T follicular helper cell (primary cell): ENCODE measurements around the gene SRF.

Source experiments
- DNase-seq: peaks from one replicate; pipeline ENCODE4 v3.0.0-alpha.2; 2020; ENCODE audit warnings: low read depth

SRF gene

GRCh38 chr6:43183441-43183840 is 12.4 kb downstream of the SRF start:
- no peak for DNase-seq

GRCh38 chr6:43184268-43184985 is 13.4 kb downstream of the SRF start:
- no peak for DNase-seq

GRCh38 chr6:43185391-43185985 is 14.4 kb downstream of the SRF start:
- DNase-seq = no peak

GRCh38 chr6:43186019-43186418 is 14.9 kb downstream of the SRF start:
- DNase-seq = no peak

- no peak for DNase-seq
Observed at GRCh38 chr6:43186706-43187105, 15.6 kb downstream of the SRF start.

GRCh38 chr6:43187821-43188220 is 16.8 kb downstream of the SRF start:
- DNase-seq = no peak

- no peak for DNase-seq
Observed at GRCh38 chr6:43188426-43188825, 17.4 kb downstream of the SRF start.

GRCh38 chr6:43189776-43190304 is 18.8 kb downstream of the SRF start:
- no peak for DNase-seq

- DNase-seq = no peak
Observed at GRCh38 chr6:43192911-43193310, 21.8 kb downstream of the SRF start.

- DNase-seq = no peak
Observed at GRCh38 chr6:43193929-43194328, 22.9 kb downstream of the SRF start.

GRCh38 chr6:43196337-43196736 is 25.3 kb downstream of the SRF start:
- DNase-seq = no peak

GRCh38 chr6:43199912-43200311 is 28.8 kb downstream of the SRF start:
- DNase-seq = no peak

- DNase-seq = no peak
Observed at GRCh38 chr6:43200541-43200940, 29.5 kb downstream of the SRF start.

- no peak for DNase-seq
Observed at GRCh38 chr6:43202451-43202850, 31.4 kb downstream of the SRF start.

- no peak for DNase-seq
Observed at GRCh38 chr6:43203029-43203717, 32.1 kb downstream of the SRF start.

GRCh38 chr6:43203718-43204095 is 32.6 kb downstream of the SRF start:
- no peak for DNase-seq

- DNase-seq = no peak
Observed at GRCh38 chr6:43204271-43205105, 33.4 kb downstream of the SRF start.

GRCh38 chr6:43205849-43206248 is 34.8 kb downstream of the SRF start:
- DNase-seq = no peak

- DNase-seq = no peak
Observed at GRCh38 chr6:43207286-43207685, 36.2 kb downstream of the SRF start.

GRCh38 chr6:43211955-43212354 is 40.9 kb downstream of the SRF start:
- DNase-seq = no peak

GRCh38 chr6:43213431-43213830 is 42.4 kb downstream of the SRF start:
- DNase-seq = no peak

GRCh38 chr6:43215066-43215465 is 44.0 kb downstream of the SRF start:
- no peak for DNase-seq
